K562 (cell line): Measurements from ENCODE around the gene OSBPL3. TPM values are rescaled to one million over a fixed set of nuclear protein-coding genes. Genes with fewer than 3 reads are reported as not detected.

Source experiments
- ARHGAP35 ChIP-seq: fragments of 450-650 bp; IDR thresholded peaks from 2 replicates; pipeline ENCODE4 v1.6.1; 2018; ENCODE audit not compliant: partially characterized antibody
- ARID4B ChIP-seq: sonication (generic); formaldehyde crosslinking; IDR thresholded peaks from 2 replicates; pipeline ENCODE4 v1.8.0; 2022; ENCODE audit warnings: mild to moderate bottlenecking, missing genetic modification reagents
- EWSR1 ChIP-seq: fragments of 450-650 bp; IDR thresholded peaks from 2 replicates; pipeline ENCODE4 v1.6.1; 2018; ENCODE audit warnings: borderline replicate concordance, mild to moderate bottlenecking, low read depth, moderate library complexity; ENCODE audit not compliant: partially characterized antibody
- KDM1A ChIP-seq, 2 experiments: fragments of 450-650 bp; IDR thresholded peaks; 2 replicates each; pipeline ENCODE4 v1.6.1; 2016; ENCODE audit warnings: mild to moderate bottlenecking in 2 of 2
- LARP7 ChIP-seq: fragments of 450-650 bp; IDR thresholded peaks from 2 replicates; pipeline ENCODE4 v1.6.1; 2016
- MECOM ChIP-seq: fragments of 250-450 bp; sonication (Bioruptor Pico); IDR thresholded peaks from 2 replicates; pipeline ENCODE4 v1.8.0; 2022; ENCODE audit warnings: inconsistent platforms
- NFE2L1 ChIP-seq: fragments of 450-650 bp; IDR thresholded peaks from 2 replicates; pipeline ENCODE4 v1.6.1; 2016; ENCODE audit warnings: missing genetic modification characterization, low read depth, mild to moderate bottlenecking, missing compliant biosample characterization, moderate library complexity, borderline replicate concordance
- NFYB ChIP-seq: IDR thresholded peaks from 2 replicates; pipeline ENCODE4 v1.6.1; 2011; ENCODE audit warnings: mild to moderate bottlenecking, moderate library complexity; ENCODE audit not compliant: insufficient read length; ENCODE audit errors: extremely low read depth
- SRSF7 ChIP-seq: fragments of 200-400 bp; formaldehyde crosslinking; optimal IDR thresholded peaks from 2 replicates; pipeline ENCODE3; 2017; ENCODE audit warnings: mild to moderate bottlenecking, low read depth, low read length
- TCF7L2 ChIP-seq: fragments of 150-350 bp; IDR thresholded peaks from 2 replicates; pipeline ENCODE4 v1.6.1; 2016; ENCODE audit warnings: low read depth, mild to moderate bottlenecking, low read length, moderate library complexity
- ZFP36 ChIP-seq: fragments of 150-350 bp; IDR thresholded peaks from 2 replicates; pipeline ENCODE4 v1.6.1; 2018; ENCODE audit warnings: low read length, low read depth; ENCODE audit not compliant: partially characterized antibody
- ZNF217 ChIP-seq: sonication (generic); formaldehyde crosslinking; IDR thresholded peaks from 2 replicates; pipeline ENCODE4 v1.8.0; 2022; ENCODE audit warnings: mild to moderate bottlenecking, missing genetic modification reagents
- ZNF347 ChIP-seq: fragments of 450-650 bp; formaldehyde crosslinking; IDR thresholded peaks from 2 replicates; pipeline ENCODE4 v1.4.0; 2020; ENCODE audit warnings: low read depth, mild to moderate bottlenecking, moderate library complexity
- ZNF75A ChIP-seq: fragments of 450-650 bp; formaldehyde crosslinking; IDR thresholded peaks from 2 replicates; pipeline ENCODE4 v1.4.0; 2020; ENCODE audit warnings: mild to moderate bottlenecking
- ZNF76 ChIP-seq: fragments of 250-450 bp; sonication (Bioruptor Pico); IDR thresholded peaks from 2 replicates; pipeline ENCODE4 v1.4.0; 2020; ENCODE audit warnings: mild to moderate bottlenecking, moderate library complexity, borderline replicate concordance
- polyA plus RNA-seq, 8 experiments: library from polyadenylated mRNA; depleted of rRNA in 4 of 8; stranded (reverse) in 5 of 8; unstranded in 3 of 8; fragments of >200 nt; fragmentation: Nextera tagmentation in 2 of 8; fragmentation: Illumina TruSeq in 1 of 8; extraction: Ambion mirVana in 2 of 8; extraction: Trizol in 1 of 8; gene quantifications; 2 replicates each; pipeline versions ENCODE4 v1.2.1 to v1.2.3, GENCODE V29; 2011 to 2014; ENCODE audit warnings: inconsistent platforms in 1 of 8, missing spikeins in 1 of 8
- total RNA-seq, 7 experiments: library from RNA; depleted of rRNA in 6 of 7; stranded (reverse); fragments of >200 nt in 6 of 7; fragmentation: Illumina TruSeq in 2 of 7; extraction: Trizol in 2 of 7; gene quantifications; 2 replicates each; pipeline versions ENCODE4 v1.2.1 to v1.2.3, GENCODE V29; 2011 to 2021; ENCODE audit warnings: low replicate concordance in 1 of 7
- TF ChIP-seq, protein P1 (sequence below), 2 experiments: fragments of 450-650 bp; formaldehyde crosslinking in 1 of 2; IDR thresholded peaks; 2 replicates each; pipeline versions ENCODE4 v1.4.0 to v1.6.1; 2014 to 2020; ENCODE audit warnings: mild to moderate bottlenecking in 2 of 2, borderline replicate concordance in 1 of 2, low read depth in 1 of 2

OSBPL3 gene
- total and polyA plus RNA-seq, 9 of the 15 experiments (the other 6 are each of a cell fraction or from before 2014, with no cell fraction given), result 4.8 to 37.2 (median 26.5) TPM

DNA sequence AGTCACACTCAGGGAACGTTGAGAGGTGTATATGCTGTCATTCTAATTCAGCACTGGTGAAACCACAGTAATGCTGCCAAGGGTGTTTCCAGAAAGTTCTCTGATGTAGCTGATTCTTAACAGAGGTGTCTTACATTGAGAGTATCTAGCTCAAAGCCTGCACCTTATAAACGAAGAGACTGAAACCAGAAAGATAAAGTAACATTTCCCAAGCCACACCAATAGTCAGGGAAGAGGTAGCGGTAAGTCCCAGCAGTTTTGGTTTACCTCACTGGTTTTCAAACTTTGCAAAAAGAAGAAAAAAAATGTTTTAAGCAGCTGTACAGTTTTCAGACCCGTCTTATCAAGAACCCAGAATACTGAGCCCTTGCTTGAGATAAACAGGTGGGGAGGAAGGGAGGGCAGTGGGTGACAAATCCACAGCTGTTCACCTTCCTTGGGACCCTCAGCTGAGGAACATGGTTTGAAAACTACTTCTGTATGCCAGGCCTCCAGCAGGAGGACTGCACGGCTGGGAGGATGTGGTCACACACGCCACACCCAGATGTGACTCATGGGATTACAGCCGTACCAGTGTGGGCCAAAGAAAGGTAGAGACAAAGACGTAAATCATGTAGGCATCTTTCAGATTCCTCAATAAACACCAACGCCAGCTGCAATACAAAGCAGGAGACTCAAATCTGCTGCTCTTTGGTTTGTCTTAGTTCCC, 158.8 kb downstream of the OSBPL3 start (continued):
- TF ChIP-seq, protein P1, sequence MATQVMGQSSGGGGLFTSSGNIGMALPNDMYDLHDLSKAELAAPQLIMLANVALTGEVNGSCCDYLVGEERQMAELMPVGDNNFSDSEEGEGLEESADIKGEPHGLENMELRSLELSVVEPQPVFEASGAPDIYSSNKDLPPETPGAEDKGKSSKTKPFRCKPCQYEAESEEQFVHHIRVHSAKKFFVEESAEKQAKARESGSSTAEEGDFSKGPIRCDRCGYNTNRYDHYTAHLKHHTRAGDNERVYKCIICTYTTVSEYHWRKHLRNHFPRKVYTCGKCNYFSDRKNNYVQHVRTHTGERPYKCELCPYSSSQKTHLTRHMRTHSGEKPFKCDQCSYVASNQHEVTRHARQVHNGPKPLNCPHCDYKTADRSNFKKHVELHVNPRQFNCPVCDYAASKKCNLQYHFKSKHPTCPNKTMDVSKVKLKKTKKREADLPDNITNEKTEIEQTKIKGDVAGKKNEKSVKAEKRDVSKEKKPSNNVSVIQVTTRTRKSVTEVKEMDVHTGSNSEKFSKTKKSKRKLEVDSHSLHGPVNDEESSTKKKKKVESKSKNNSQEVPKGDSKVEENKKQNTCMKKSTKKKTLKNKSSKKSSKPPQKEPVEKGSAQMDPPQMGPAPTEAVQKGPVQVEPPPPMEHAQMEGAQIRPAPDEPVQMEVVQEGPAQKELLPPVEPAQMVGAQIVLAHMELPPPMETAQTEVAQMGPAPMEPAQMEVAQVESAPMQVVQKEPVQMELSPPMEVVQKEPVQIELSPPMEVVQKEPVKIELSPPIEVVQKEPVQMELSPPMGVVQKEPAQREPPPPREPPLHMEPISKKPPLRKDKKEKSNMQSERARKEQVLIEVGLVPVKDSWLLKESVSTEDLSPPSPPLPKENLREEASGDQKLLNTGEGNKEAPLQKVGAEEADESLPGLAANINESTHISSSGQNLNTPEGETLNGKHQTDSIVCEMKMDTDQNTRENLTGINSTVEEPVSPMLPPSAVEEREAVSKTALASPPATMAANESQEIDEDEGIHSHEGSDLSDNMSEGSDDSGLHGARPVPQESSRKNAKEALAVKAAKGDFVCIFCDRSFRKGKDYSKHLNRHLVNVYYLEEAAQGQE (IDR thresholded peaks at IDR 0.05; ENCODE audit: borderline replicate concordance), result peak; percentile 34; the same call in 1 of the 2 replicates
- TF ChIP-seq, protein P1 (CRISPR knock-in tag; IDR thresholded peaks at IDR 0.05; ENCODE audit: low read depth), result 0 out of 2 replicates have a peak, but pooled peaks have one; percentile 51
- TF ChIP-seq NFYB (no peak), ZNF75A (no peak), TCF7L2 (no peak), LARP7 (no peak), MECOM (peak; percentile 48; the same call in 1 of the 2 replicates), ZFP36 (no peak), ARID4B (CRISPR knock-in tag) (no peak), EWSR1 (no peak), ZNF217 (CRISPR knock-in tag) (no peak), ZNF76 (no peak), ZNF347 (CRISPR knock-in tag) (no peak), SRSF7 (no peak), KDM1A (IDR thresholded peaks at IDR 0.05) (peak; percentile 57 to 78; a peak in 3 of 4 replicates), ARHGAP35 (no peak), NFE2L1 (tag) (no peak)
